ENCODE measurements around the gene OSTF1. TPM values are rescaled to one million over a fixed set of nuclear protein-coding genes. Genes with fewer than 3 reads are reported as not detected.

Gene OSTF1
- total and polyA plus RNA-seq, 2 experiments from 2014 or later = 15.6 to 24.0 TPM

GRCh38 chr9:75140261-75140660 lies 51.9 kb downstream of the OSTF1 start:
- no peak overlapping the region for H3K27ac Mint-ChIP-seq
- TF ChIP-seq CREB1 (CRISPR knock-in tag; IDR thresholded peaks at IDR 0.05; ENCODE audit: low read depth) (no peak), EZH2 (IDR thresholded peaks at IDR 0.05; ENCODE audit: low read depth, unreplicated experiment) (no peak), POLR2AphosphoS5 (IDR thresholded peaks at IDR 0.05; ENCODE audit: low read depth) (no peak), CTCF (conservative IDR thresholded peaks at IDR 0.05; ENCODE audit: low read depth in 2 of 2) (no peak)
- ATAC-seq = no peak

GRCh38 chr9:75142202-75142601 lies 53.9 kb downstream of the OSTF1 start:
- H3K4me3 Mint-ChIP-seq = no peak overlapping the region
- TF ChIP-seq STAT1 (IDR thresholded peaks at IDR 0.05; ENCODE audit: unreplicated experiment) (no peak), ZNF114 (CRISPR knock-in tag; IDR thresholded peaks at IDR 0.05) (no peak), NANOG (IDR thresholded peaks at IDR 0.05; ENCODE audit: borderline replicate concordance) (no peak), REST (IDR thresholded peaks at IDR 0.05; ENCODE audit: unreplicated experiment) (no peak), ZNF331 (CRISPR knock-in tag; IDR thresholded peaks at IDR 0.05; ENCODE audit: low read depth) (no peak), CREB1 (CRISPR knock-in tag; IDR thresholded peaks at IDR 0.05; ENCODE audit: low read depth) (no peak), EZH2phosphoT487 (IDR thresholded peaks at IDR 0.05; ENCODE audit: unreplicated experiment) (no peak), POLR2AphosphoS5 (IDR thresholded peaks at IDR 0.05; ENCODE audit: low read depth) (no peak), ZNF462 (CRISPR knock-in tag; IDR thresholded peaks at IDR 0.05) (no peak)

More at GRCh38 chr9:75140261-75140660, 51.9 kb downstream of the OSTF1 start:
- H3K36me3 ChIP-seq (ENCODE audit: insufficient read depth) = no peaks in the 10 kb centered on the region
- no peak overlapping the region for H3K27ac ChIP-seq (ENCODE audit: low read depth)
- H3K27me3 ChIP-seq (ENCODE audit: insufficient read depth) = no peaks in the 10 kb centered on the region
- H2AFZ ChIP-seq = no peak overlapping the region
- no peak overlapping the region for H3K4me3 ChIP-seq
- Mint-ChIP-seq H3K4me3 (no peak overlapping the region), H3K27me3 (ENCODE audit: insufficient read depth, low read depth, poor library complexity) (no peaks in the 10 kb centered on the region), H3K36me3 (ENCODE audit: low read depth) (peaks cover 20% of the 10 kb centered on the region), H3K4me1 (no peaks in the 10 kb centered on the region), H3K9me3 (peaks cover 9% of the 10 kb centered on the region)
- no peaks in the 10 kb centered on the region for H3K4me1 ChIP-seq (ENCODE audit: insufficient read depth)
- DNase-seq (ENCODE audit: low spot score) = no peak
- H3K9me2 ChIP-seq (ENCODE audit: insufficient read depth) = no peaks in the 10 kb centered on the region
- H4K20me1 ChIP-seq (replicated peaks; ENCODE audit: insufficient read depth) = no peaks in the 10 kb centered on the region
- H3K4me2 ChIP-seq = no peak overlapping the region
- no peaks in the 10 kb centered on the region for H3F3A ChIP-seq (replicated peaks; ENCODE audit: low read depth)
- no peaks in the 10 kb centered on the region for H3K79me2 ChIP-seq (replicated peaks; ENCODE audit: insufficient read depth)

More at GRCh38 chr9:75142202-75142601, 53.9 kb downstream of the OSTF1 start:
- peaks cover 21% of the 10 kb centered on the region for H3K36me3 Mint-ChIP-seq (ENCODE audit: low read depth)
- no peak for DNase-seq (ENCODE audit: low spot score)
- H3K4me3 ChIP-seq = no peak overlapping the region
- H3K27ac ChIP-seq (ENCODE audit: low read depth) = no peak overlapping the region
- no peaks in the 10 kb centered on the region for H3F3A ChIP-seq (replicated peaks; ENCODE audit: low read depth)
- no peak for ATAC-seq
- H3K27me3 Mint-ChIP-seq (ENCODE audit: insufficient read depth, low read depth, poor library complexity) = no peaks in the 10 kb centered on the region
- no peaks in the 10 kb centered on the region for H3K79me2 ChIP-seq (replicated peaks; ENCODE audit: insufficient read depth)
- H3K4me1 ChIP-seq (ENCODE audit: insufficient read depth) = no peaks in the 10 kb centered on the region
- no peaks in the 10 kb centered on the region; the same call in 1 of the 2 replicates for H4K20me1 ChIP-seq (replicated peaks; ENCODE audit: insufficient read depth)
- no peaks in the 10 kb centered on the region for H3K9me2 ChIP-seq (ENCODE audit: insufficient read depth)
- peaks cover 9% of the 10 kb centered on the region for H3K9me3 Mint-ChIP-seq
- H3K27ac Mint-ChIP-seq = no peak overlapping the region
- H3K27me3 ChIP-seq (ENCODE audit: insufficient read depth) = no peaks in the 10 kb centered on the region
- H3K4me2 ChIP-seq = no peak overlapping the region
- peaks cover 3% of the 10 kb centered on the region; the same call in 1 of the 3 replicates for H3K4me1 Mint-ChIP-seq
- H3K36me3 ChIP-seq (ENCODE audit: insufficient read depth) = no peaks in the 10 kb centered on the region
- no peak overlapping the region for H2AFZ ChIP-seq
